Endothelial cell of umbilical vein (primary cell): Measurements from ENCODE around the gene SPRY1. TPM values are rescaled to one million over a fixed set of nuclear protein-coding genes. Genes with fewer than 3 reads are reported as not detected.

Experiments used
- BruUV-seq: library from RNA; stranded (reverse); fragments of 400-500 nt; replicated peaks from 2 replicates; lab custom pipeline; 2021; lab: Mats Ljungman, UMichigan
- CTCF ChIA-PET: fragments of 300-600, 350-600 bp; sonication (Branson Sonifier 250); formaldehyde crosslinking; loops from one replicate; lab custom pipeline; 2021; ENCODE audit warnings: antibody characterized with exemption, inconsistent platforms; lab: Charles Lee
- POLR2A ChIA-PET: fragments of 300-600, 350-600 bp; sonication (Branson Sonifier 250); formaldehyde crosslinking; loops from one replicate; lab custom pipeline; 2021; ENCODE audit warnings: antibody characterized with exemption, inconsistent platforms; lab: Charles Lee
- DNase-seq: peaks from one replicate; pipeline ENCODE4 v3.0.0-alpha.2; 2011; ENCODE audit warnings: low read depth, low spot score
- FAIRE-seq: peaks from 2 replicates; lab custom pipeline; 2011; peaks lifted over from hg19 to GRCh38; lab: Jason Lieb, UNC
- H2AFZ ChIP-seq: 2 replicates; pipeline ENCODE4 v1.6.0; 2012; ENCODE audit warnings: low read depth, low read length, control low read depth, inconsistent platforms
- H3K27ac ChIP-seq: 2 replicates; pipeline ENCODE4 v1.5.1; 2011; ENCODE audit warnings: low read depth, mild to moderate bottlenecking, control low read depth, low read length, moderate library complexity; ENCODE audit not compliant: insufficient read depth
- H3K27me3 ChIP-seq, 2 experiments: 2 replicates each; pipeline versions ENCODE4 v1.6.0 to v1.6.1; 2011; ENCODE audit warnings: low read length in 2 of 2, mixed read lengths in 1 of 2; ENCODE audit not compliant: control insufficient read depth in 2 of 2, insufficient read depth in 2 of 2
- H3K36me3 ChIP-seq, 2 experiments: 2 replicates in 1 of 2; 3 replicates in 1 of 2; pipeline ENCODE4 v1.5.1; 2011; ENCODE audit warnings: low read length in 2 of 2, mild to moderate bottlenecking in 1 of 2, moderate library complexity in 1 of 2; ENCODE audit not compliant: control insufficient read depth in 2 of 2, insufficient read depth in 2 of 2; ENCODE audit errors: extremely low read depth in 1 of 2
- H3K4me1 ChIP-seq: 3 replicates; pipeline ENCODE4 v1.5.1; 2011; ENCODE audit warnings: mild to moderate bottlenecking, low read length; ENCODE audit not compliant: control insufficient read depth, insufficient read depth; ENCODE audit errors: extremely low read depth
- H3K4me2 ChIP-seq: 2 replicates; pipeline ENCODE4 v1.6.1; 2011; ENCODE audit warnings: low read length, control low read depth, mixed read lengths; ENCODE audit not compliant: insufficient read depth
- H3K4me3 ChIP-seq, 3 experiments: fragments of 200-600 bp in 1 of 3; sonication (generic), shearing (Covaris generic) in 1 of 3; replicated peaks in 1 of 3; 2 replicates each; pipeline ENCODE4 v1.5.1; 2011 to 2016; ENCODE audit warnings: control low read depth in 3 of 3, low read length in 3 of 3, mild to moderate bottlenecking in 2 of 3, inconsistent platforms in 1 of 3, low read depth in 1 of 3, moderate library complexity in 1 of 3; ENCODE audit not compliant: insufficient read depth in 1 of 3
- H3K79me2 ChIP-seq: 2 replicates; pipeline ENCODE4 v1.6.0; 2012; ENCODE audit warnings: low read length, inconsistent platforms; ENCODE audit not compliant: control insufficient read depth, insufficient read depth
- H3K9ac ChIP-seq: replicated peaks from 2 replicates; pipeline ENCODE3; 2011; ENCODE audit warnings: low read length, control low read depth; ENCODE audit not compliant: insufficient read depth; ENCODE audit errors: extremely low read depth
- H3K9me1 ChIP-seq: replicated peaks from 3 replicates; pipeline ENCODE4 v1.6.0; 2011; ENCODE audit warnings: mild to moderate bottlenecking, low read length; ENCODE audit not compliant: control insufficient read depth, insufficient read depth; ENCODE audit errors: extremely low read depth
- H3K9me3 ChIP-seq: replicated peaks from 2 replicates; pipeline ENCODE4 v1.5.1; 2012; ENCODE audit warnings: low read length, inconsistent platforms; ENCODE audit not compliant: control insufficient read depth, insufficient read depth
- H4K20me1 ChIP-seq: replicated peaks from 2 replicates; pipeline ENCODE3; 2011; ENCODE audit warnings: mild to moderate bottlenecking, low read length; ENCODE audit not compliant: control insufficient read depth, insufficient read depth; ENCODE audit errors: extremely low read depth
- EZH2 ChIP-seq: IDR thresholded peaks from 2 replicates; pipeline ENCODE4 v1.6.1; 2012; ENCODE audit warnings: borderline replicate concordance, low read depth, mild to moderate bottlenecking, moderate library complexity, low read length, inconsistent platforms; ENCODE audit not compliant: severe bottlenecking
- FOS ChIP-seq: IDR thresholded peaks from 2 replicates; pipeline ENCODE4 v1.6.1; 2011; ENCODE audit warnings: mild to moderate bottlenecking, low read length, moderate library complexity, borderline replicate concordance; ENCODE audit not compliant: insufficient read depth
- GATA2 ChIP-seq: IDR thresholded peaks from 2 replicates; pipeline ENCODE4 v1.7.0; 2011; ENCODE audit warnings: low read depth, mild to moderate bottlenecking, moderate library complexity, mixed read lengths, low read length; ENCODE audit not compliant: insufficient read length, insufficient read depth
- JUN ChIP-seq: IDR thresholded peaks from 2 replicates; pipeline ENCODE4 v1.6.1; 2011; ENCODE audit warnings: borderline replicate concordance, low read depth; ENCODE audit not compliant: insufficient read length, insufficient read depth
- MYC ChIP-seq: IDR thresholded peaks from one replicate; pipeline ENCODE4 v1.6.1; 2011; ENCODE audit warnings: mild to moderate bottlenecking, low read depth, low read length
- POLR2A ChIP-seq: IDR thresholded peaks from 2 replicates; pipeline ENCODE4 v1.6.1; 2012; ENCODE audit warnings: low read depth, mild to moderate bottlenecking, control low read depth, low read length
- POLR2AphosphoS5 ChIP-seq: IDR thresholded peaks from 2 replicates; pipeline ENCODE4 v1.6.1; 2012; ENCODE audit warnings: low read depth, mild to moderate bottlenecking, control low read depth, low read length, moderate library complexity; ENCODE audit not compliant: insufficient read depth
- dilution Hi-C: fragments of 300-500 bp; cut with MboI; formaldehyde crosslinking; loops from one replicate; pipeline ENCODE4 v1.15.0; 2019; ENCODE audit warnings: low sequenced_read_pairs; ENCODE audit not compliant: extremely low pct_ligation_motif_present
- intact Hi-C: fragments of 100-400 bp; cut with micrococcal nuclease; formaldehyde crosslinking; loops from one replicate; pipeline ENCODE4 v1.10.0; 2022
- polyA plus RNA-seq, 4 experiments: library from polyadenylated mRNA; depleted of rRNA in 3 of 4; stranded (reverse) in 3 of 4; unstranded in 1 of 4; fragments of >200 nt; gene quantifications; 2 replicates each; pipeline versions ENCODE4 v1.2.1 to v1.2.3, GENCODE V29; 2011 to 2012; ENCODE audit warnings: missing spikeins in 1 of 4
- total RNA-seq: library from RNA; stranded (reverse); gene quantifications from 2 replicates; pipeline ENCODE4 v1.2.3, GENCODE V29; 2021
- TF ChIP-seq, protein P1 (sequence below): IDR thresholded peaks from 2 replicates; pipeline ENCODE4 v1.6.1; 2011; ENCODE audit not compliant: insufficient read depth, insufficient read length
- TF ChIP-seq, protein P2 (sequence below), 2 donors: IDR thresholded peaks; 1 replicate in 1 of 2; 2 replicates in 1 of 2; pipeline ENCODE4 v1.5.1; 2011; ENCODE audit warnings: low read length in 2 of 2, mild to moderate bottlenecking in 2 of 2, moderate library complexity in 2 of 2, control low read depth in 1 of 2, inconsistent platforms in 1 of 2, low read depth in 1 of 2; ENCODE audit not compliant: insufficient read depth in 1 of 2; ENCODE audit errors: extremely low read depth in 1 of 2

Gene SPRY1
- total and polyA plus RNA-seq, 2 donors (not counting 3 experiments of a cell fraction or from before 2014, with no cell fraction given): 14.1 to 43.7 TPM

DNA sequence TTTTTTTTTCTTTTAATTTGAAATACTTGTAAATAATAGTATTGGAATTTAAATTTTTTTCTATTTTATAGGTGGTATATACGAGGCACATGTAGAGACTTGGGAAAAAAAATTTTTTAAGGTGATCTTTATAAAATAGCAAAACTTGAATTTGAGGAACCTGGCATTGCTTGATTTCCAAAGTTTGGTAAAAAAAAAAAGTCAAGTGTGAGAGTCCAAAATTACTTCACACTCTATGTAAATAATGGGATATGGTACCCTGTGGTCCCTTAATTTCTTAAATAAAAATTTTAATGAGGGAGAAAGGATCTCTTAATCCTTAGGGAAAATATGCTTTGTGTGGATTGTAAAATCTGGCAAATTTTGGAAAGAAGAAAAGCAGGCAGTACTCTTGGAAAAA lies 19.0 kb downstream of the SPRY1 start:
- no peak for DNase-seq
- peak overlapping the region; percentile 59 for H3K4me2 ChIP-seq
- CTCF ChIA-PET: no interaction called here
- dilution Hi-C loops: no loop called here
- no TSS peak for BruUV-seq
- H3K79me2 ChIP-seq: no peaks in the 10 kb centered on the region
- intact Hi-C loops: no loop called here
- H3K36me3 ChIP-seq: no peaks in the 10 kb centered on the region
- TF ChIP-seq JUN (no peak), GATA2 (no peak), POLR2A (no peak), FOS (no peak), EZH2 (no peak), MYC (no peak), POLR2AphosphoS5 (no peak)
- TF ChIP-seq, protein P1, sequence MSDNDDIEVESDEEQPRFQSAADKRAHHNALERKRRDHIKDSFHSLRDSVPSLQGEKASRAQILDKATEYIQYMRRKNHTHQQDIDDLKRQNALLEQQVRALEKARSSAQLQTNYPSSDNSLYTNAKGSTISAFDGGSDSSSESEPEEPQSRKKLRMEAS: no peak
- TF ChIP-seq, protein P2, sequence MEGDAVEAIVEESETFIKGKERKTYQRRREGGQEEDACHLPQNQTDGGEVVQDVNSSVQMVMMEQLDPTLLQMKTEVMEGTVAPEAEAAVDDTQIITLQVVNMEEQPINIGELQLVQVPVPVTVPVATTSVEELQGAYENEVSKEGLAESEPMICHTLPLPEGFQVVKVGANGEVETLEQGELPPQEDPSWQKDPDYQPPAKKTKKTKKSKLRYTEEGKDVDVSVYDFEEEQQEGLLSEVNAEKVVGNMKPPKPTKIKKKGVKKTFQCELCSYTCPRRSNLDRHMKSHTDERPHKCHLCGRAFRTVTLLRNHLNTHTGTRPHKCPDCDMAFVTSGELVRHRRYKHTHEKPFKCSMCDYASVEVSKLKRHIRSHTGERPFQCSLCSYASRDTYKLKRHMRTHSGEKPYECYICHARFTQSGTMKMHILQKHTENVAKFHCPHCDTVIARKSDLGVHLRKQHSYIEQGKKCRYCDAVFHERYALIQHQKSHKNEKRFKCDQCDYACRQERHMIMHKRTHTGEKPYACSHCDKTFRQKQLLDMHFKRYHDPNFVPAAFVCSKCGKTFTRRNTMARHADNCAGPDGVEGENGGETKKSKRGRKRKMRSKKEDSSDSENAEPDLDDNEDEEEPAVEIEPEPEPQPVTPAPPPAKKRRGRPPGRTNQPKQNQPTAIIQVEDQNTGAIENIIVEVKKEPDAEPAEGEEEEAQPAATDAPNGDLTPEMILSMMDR (IDR thresholded peaks at IDR 0.05; ENCODE audit: extremely low read depth in 1 of 2, insufficient read depth in 1 of 2, low read depth in 1 of 2, low read length in 2 of 2): no peak
- H2AFZ ChIP-seq: no peak overlapping the region
- FAIRE-seq: no peak
- no peaks in the 10 kb centered on the region for H3K9me3 ChIP-seq
- no peaks in the 10 kb centered on the region for H4K20me1 ChIP-seq
- no peaks in the 10 kb centered on the region for H3K9me1 ChIP-seq
- no peaks in the 10 kb centered on the region for H3K27me3 ChIP-seq
- peaks cover 38% of the 10 kb centered on the region for H3K4me1 ChIP-seq
- POLR2A ChIA-PET: no interaction called here
- H3K27ac ChIP-seq: peak overlapping the region; percentile 50
- H3K9ac ChIP-seq: no peak overlapping the region
- no peak overlapping the region for H3K4me3 ChIP-seq
